H1 (cell line): Measurements from ENCODE around the gene FANCM. TPM values are rescaled to one million over a fixed set of nuclear protein-coding genes. Genes with fewer than 3 reads are reported as not detected.

Experiments used
- CTCF ChIA-PET: fragments of 300-600 bp; sonication (Branson Sonifier 250); formaldehyde crosslinking; loops from one replicate; lab custom pipeline; 2021; ENCODE audit not compliant: partially characterized antibody; lab: Charles Lee
- POLR2A ChIA-PET: fragments of 300-600 bp; sonication (Branson Sonifier 250); formaldehyde crosslinking; loops from one replicate; lab custom pipeline; 2021; ENCODE audit warnings: inconsistent platforms; ENCODE audit not compliant: partially characterized antibody; lab: Charles Lee
- DNase-seq, 2 experiments: peaks; one replicate each; pipeline versions ENCODE4 v3.0.0 to v3.0.0-alpha.2; 2010 to 2022; ENCODE audit warnings: low spot score in 2 of 2, low read depth in 1 of 2, mixed read lengths in 1 of 2
- FAIRE-seq: peaks from 2 replicates; lab custom pipeline; 2011; peaks lifted over from hg19 to GRCh38; lab: Jason Lieb, UNC
- H2AFZ ChIP-seq: 2 replicates; pipeline ENCODE4 v1.8.1; 2012; ENCODE audit warnings: low read length, inconsistent platforms
- H2AK5ac ChIP-seq: 2 replicates; pipeline ENCODE4 v1.6.1; 2013; ENCODE audit warnings: low read depth, low read length
- H2BK120ac ChIP-seq: replicated peaks from 2 replicates; pipeline ENCODE3; 2013; ENCODE audit warnings: low read depth, low read length, inconsistent platforms
- H2BK12ac ChIP-seq: 2 replicates; pipeline ENCODE4 v1.6.1; 2013; ENCODE audit warnings: low read depth, low read length
- H2BK15ac ChIP-seq: 2 replicates; pipeline ENCODE4 v1.6.1; 2013; ENCODE audit warnings: low read length
- H2BK20ac ChIP-seq: 2 replicates; pipeline ENCODE4 v1.6.1; 2013; ENCODE audit warnings: low read length
- H2BK5ac ChIP-seq: 2 replicates; pipeline ENCODE4 v1.6.1; 2013; ENCODE audit warnings: low read depth, low read length
- H3K14ac ChIP-seq: 2 replicates; pipeline ENCODE4 v1.6.1; 2013; ENCODE audit warnings: inconsistent platforms; ENCODE audit not compliant: insufficient read length
- H3K18ac ChIP-seq: 2 replicates; pipeline ENCODE4 v1.6.1; 2013; ENCODE audit warnings: low read length; ENCODE audit errors: extremely low read depth
- H3K23ac ChIP-seq: 2 replicates; pipeline ENCODE4 v1.6.1; 2013; ENCODE audit warnings: inconsistent platforms; ENCODE audit not compliant: insufficient read length
- H3K23me2 ChIP-seq: 2 replicates; pipeline ENCODE4 v1.6.1; 2013; ENCODE audit warnings: low read depth, low read length
- H3K27ac ChIP-seq: 2 replicates; pipeline ENCODE4 v1.6.1; 2011; ENCODE audit warnings: low read depth, low read length, inconsistent platforms
- H3K27me3 ChIP-seq, 4 experiments: replicated peaks in 1 of 4; 1 replicate in 1 of 4; 2 replicates in 3 of 4; pipeline versions ENCODE4 v1.6.1 to v1.8.1; 2011 to 2013; ENCODE audit warnings: low read length in 3 of 4, mild to moderate bottlenecking in 3 of 4, inconsistent platforms in 2 of 4, mixed read lengths in 2 of 4, moderate library complexity in 1 of 4; ENCODE audit not compliant: control insufficient read depth in 3 of 4, insufficient read depth in 3 of 4; ENCODE audit errors: extremely low read depth in 1 of 4
- H3K36me3 ChIP-seq, 4 experiments: 2 replicates each; pipeline versions ENCODE4 v1.6.1 to v1.8.1; 2011 to 2013; ENCODE audit warnings: mild to moderate bottlenecking in 4 of 4, low read length in 3 of 4, moderate library complexity in 2 of 4, control low read depth in 1 of 4, inconsistent platforms in 1 of 4; ENCODE audit not compliant: insufficient read depth in 4 of 4, control insufficient read depth in 2 of 4
- H3K4ac ChIP-seq: replicated peaks from 2 replicates; pipeline ENCODE3; 2013; ENCODE audit warnings: low read length, low read depth, mixed read lengths, inconsistent platforms; ENCODE audit not compliant: insufficient read length
- H3K4me1 ChIP-seq, 4 experiments: replicated peaks in 1 of 4; 1 replicate in 1 of 4; 2 replicates in 3 of 4; pipeline versions ENCODE4 v1.6.1 to v1.8.1; 2011 to 2013; ENCODE audit warnings: low read length in 3 of 4, inconsistent platforms in 2 of 4, mixed read lengths in 1 of 4; ENCODE audit not compliant: insufficient read depth in 4 of 4, control insufficient read depth in 3 of 4
- H3K4me2 ChIP-seq, 2 experiments: 2 replicates each; pipeline versions ENCODE4 v1.6.1 to v1.8.1; 2011 to 2013; ENCODE audit warnings: low read depth in 2 of 2, low read length in 2 of 2, control low read depth in 1 of 2, inconsistent platforms in 1 of 2, mild to moderate bottlenecking in 1 of 2; ENCODE audit not compliant: insufficient read depth in 1 of 2
- H3K4me3 ChIP-seq, 4 experiments: fragments of 200-600, 300-600 bp in 1 of 4; sonication (generic), shearing (Covaris generic), sonication (Bioruptor Twin) in 1 of 4; 2 replicates each; pipeline versions ENCODE4 v1.5.1 to v1.8.1; 2011 to 2016; ENCODE audit warnings: low read length in 4 of 4, low read depth in 3 of 4, control low read depth in 2 of 4, inconsistent platforms in 2 of 4, mild to moderate bottlenecking in 2 of 4, mixed read lengths in 1 of 4, moderate library complexity in 1 of 4; ENCODE audit not compliant: insufficient read depth in 2 of 4; ENCODE audit errors: extremely low read depth in 1 of 4
- H3K56ac ChIP-seq: replicated peaks from 2 replicates; pipeline ENCODE3; 2013; ENCODE audit warnings: low read depth, mild to moderate bottlenecking, mixed read lengths, low read length, inconsistent platforms; ENCODE audit not compliant: insufficient read length
- H3K79me1 ChIP-seq: 2 replicates; pipeline ENCODE4 v1.6.1; 2013; ENCODE audit warnings: low read depth, low read length, control low read depth
- H3K79me2 ChIP-seq, 2 experiments: 2 replicates each; pipeline versions ENCODE4 v1.6.1 to v1.8.1; 2012 to 2013; ENCODE audit warnings: low read length in 2 of 2, mild to moderate bottlenecking in 2 of 2, inconsistent platforms in 1 of 2; ENCODE audit not compliant: insufficient read depth in 2 of 2, control insufficient read depth in 1 of 2
- H3K9ac ChIP-seq, 4 experiments: replicated peaks in 1 of 4; 1 replicate in 1 of 4; 2 replicates in 3 of 4; pipeline versions ENCODE4 v1.6.1 to v1.8.1; 2011 to 2013; ENCODE audit warnings: low read depth in 3 of 4, low read length in 3 of 4, control low read depth in 2 of 4, mild to moderate bottlenecking in 2 of 4, moderate library complexity in 2 of 4, inconsistent platforms in 1 of 4; ENCODE audit errors: extremely low read depth in 1 of 4
- H3K9me3 ChIP-seq, 2 experiments: 2 replicates each; pipeline versions ENCODE4 v1.6.1 to v1.8.1; 2012 to 2013; ENCODE audit warnings: mild to moderate bottlenecking in 2 of 2, moderate library complexity in 2 of 2, control low read depth in 1 of 2, inconsistent platforms in 1 of 2, low read depth in 1 of 2, low read length in 1 of 2, mixed read lengths in 1 of 2; ENCODE audit not compliant: insufficient read depth in 2 of 2
- H4K20me1 ChIP-seq, 2 experiments: replicated peaks in 1 of 2; 2 replicates each; pipeline versions ENCODE3 to v1.8.1; 2011 to 2013; ENCODE audit warnings: inconsistent platforms in 2 of 2, low read length in 2 of 2, mild to moderate bottlenecking in 1 of 2; ENCODE audit not compliant: insufficient read depth in 2 of 2, control insufficient read depth in 1 of 2
- H4K5ac ChIP-seq: 2 replicates; pipeline ENCODE4 v1.6.1; 2013; ENCODE audit warnings: low read length, low read depth, mixed read lengths, inconsistent platforms; ENCODE audit not compliant: insufficient read length
- H4K8ac ChIP-seq: 2 replicates; pipeline ENCODE4 v1.8.0; 2013; ENCODE audit warnings: mild to moderate bottlenecking, moderate library complexity, low read length, inconsistent platforms; ENCODE audit not compliant: insufficient read depth; ENCODE audit errors: extremely low read depth
- H4K91ac ChIP-seq: replicated peaks from 2 replicates; pipeline ENCODE3; 2013; ENCODE audit warnings: low read length, mixed read lengths, inconsistent platforms; ENCODE audit not compliant: insufficient read length
- BCL11A ChIP-seq, 2 experiments: IDR thresholded peaks; one replicate each; pipeline ENCODE4 v1.6.1; 2011; ENCODE audit warnings: low read depth in 2 of 2, low read length in 2 of 2, mild to moderate bottlenecking in 2 of 2
- CBX5 ChIP-seq: fragments of 300-800, 300-1000 bp; sonication (generic); IDR thresholded peaks from 2 replicates; pipeline ENCODE4 v1.7.1; 2016; ENCODE audit warnings: antibody characterized with exemption, low read length, low read depth
- CHD1 ChIP-seq: IDR thresholded peaks from 2 replicates; pipeline ENCODE4 v1.6.1; 2012; ENCODE audit warnings: low read depth, low read length, improper control_type of control experiment
- EGR1 ChIP-seq: IDR thresholded peaks from 2 replicates; pipeline ENCODE4 v1.6.1; 2011; ENCODE audit warnings: low read depth, low read length, borderline replicate concordance
- KDM1A ChIP-seq: fragments of 200-600, 300-600 bp; sonication (generic); IDR thresholded peaks from 2 replicates; pipeline ENCODE4 v1.7.1; 2016; ENCODE audit warnings: mild to moderate bottlenecking, low read length, borderline replicate concordance
- RBBP5 ChIP-seq: IDR thresholded peaks from 2 replicates; pipeline ENCODE4 v1.7.1; 2012; ENCODE audit warnings: low read depth, mild to moderate bottlenecking, inconsistent platforms, low read length, moderate library complexity, borderline replicate concordance
- SIRT6 ChIP-seq: IDR thresholded peaks from one replicate; pipeline ENCODE4 v1.7.1; 2012; ENCODE audit warnings: low read length, inconsistent platforms
- SUZ12 ChIP-seq: fragments of 200-600 bp; sonication (generic); IDR thresholded peaks from 2 replicates; pipeline ENCODE4 v1.6.1; 2012; ENCODE audit warnings: mild to moderate bottlenecking, inconsistent platforms, low read length, moderate library complexity, mixed read lengths
- TAF7 ChIP-seq: optimal IDR thresholded peaks from 2 replicates; pipeline ENCODE3; 2011; ENCODE audit warnings: low read depth, mild to moderate bottlenecking, inconsistent platforms, low read length, moderate library complexity, borderline replicate concordance
- TBP ChIP-seq: IDR thresholded peaks from 2 replicates; pipeline ENCODE4 v1.6.1; 2011; ENCODE audit warnings: low read depth, low read length, improper control_type of control experiment
- WGBS, 2 experiments: shearing (Covaris generic) in 1 of 2; methylation state at CpG; one replicate each; pipeline versions ENCODE4 v1.1.6 to v1.1.7; 2013 to 2015; ENCODE audit warnings: low lambda C conversion rate in 2 of 2, mixed read lengths in 2 of 2, inconsistent platforms in 1 of 2, low coverage in 1 of 2, missing lambda C conversion rate in 1 of 2; ENCODE audit not compliant: insufficient replicate concordance in 2 of 2, insufficient coverage in 1 of 2, insufficient read length in 1 of 2; ENCODE audit errors: extremely low coverage in 1 of 2, missing lambda C conversion rate in 1 of 2; 5-methylcytosine and 5-hydroxymethylcytosine counted together
- polyA plus RNA-seq, 7 experiments: library from polyadenylated mRNA; depleted of rRNA in 3 of 7; stranded (reverse) in 5 of 7; unstranded in 2 of 7; fragments of >200 nt in 5 of 7; fragments of 200-250 nt in 2 of 7; gene quantifications; 1 replicate in 5 of 7; 2 replicates in 1 of 7; 4 replicates in 1 of 7; pipeline versions ENCODE4 v1.2.1 to v1.2.3, GENCODE V29; 2011 to 2013; ENCODE audit warnings: missing spikeins in 2 of 7, mixed read lengths in 2 of 7
- total RNA-seq: library from RNA; stranded (reverse); fragmentation: NEBNext Ultra II Directional; extraction: Animal tissue kit (Norgen Biotek cat#: 25700); gene quantifications from 2 replicates; pipeline ENCODE4 v1.2.1, GENCODE V29; 2021
- TF ChIP-seq, protein P1 (sequence below): IDR thresholded peaks from 2 replicates; pipeline ENCODE4 v1.6.1; 2012; ENCODE audit warnings: inconsistent platforms

FANCM gene
- total and polyA plus RNA-seq, 2 of the 8 experiments (the other 6 are each of a cell fraction or from before 2014, with no cell fraction given): 3.2 to 10.5 TPM

DNA sequence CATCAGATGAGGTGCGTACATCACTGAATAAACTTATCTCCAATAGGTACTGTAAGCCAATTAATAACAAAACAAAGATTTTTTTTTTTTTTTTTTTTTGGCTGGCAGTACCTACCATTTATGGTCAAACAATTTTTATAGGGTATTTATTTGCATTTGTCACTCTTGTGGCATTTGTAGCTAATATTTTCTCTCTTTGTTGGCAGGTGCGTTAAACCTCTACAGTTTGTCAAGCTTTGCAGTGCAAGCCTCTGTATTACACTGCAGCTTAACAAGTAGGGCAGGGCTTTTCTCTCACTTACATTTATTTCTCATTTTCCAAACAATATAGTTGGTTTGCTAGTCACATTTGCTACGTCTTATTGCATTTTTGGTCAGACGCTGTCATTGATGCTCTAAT lies 39.5 kb upstream of the FANCM start:
- H4K20me1 ChIP-seq: peaks cover 3 to 4% of the 10 kb centered on the region in 2 experiments
- no peak overlapping the region for H3K27ac ChIP-seq
- H4K8ac ChIP-seq: no peak overlapping the region; the same call in 1 of the 2 replicates
- H3K56ac ChIP-seq: no peak overlapping the region
- no peak overlapping the region for H2AFZ ChIP-seq
- H2BK12ac ChIP-seq: no peak overlapping the region
- H3K27me3 ChIP-seq: no peaks in the 10 kb centered on the region
- no peak overlapping the region for H2BK120ac ChIP-seq
- WGBS, 2 experiments: 96% methylated on average over 4 of the region's 4 CpGs; no CpG with 5 or more reads in 1 of the 2 experiments
- H3K79me2 ChIP-seq: peaks cover 3 to 40% of the 10 kb centered on the region in 2 experiments; a peak in 3 of 4 replicates
- no peak overlapping the region for H3K4me3 ChIP-seq
- ChIA-PET POLR2A (no interaction called here), CTCF (interaction anchor here (4.0 kb wide), 1 partner anchor 182 kb away, joined by 17 read pairs; no protein-coding TSS in a partner anchor)
- no peaks in the 10 kb centered on the region for H3K23me2 ChIP-seq
- no peak overlapping the region for H3K4me2 ChIP-seq
- FAIRE-seq (no peak), DNase-seq (no peak)
- no peak overlapping the region for H3K18ac ChIP-seq
- H3K23ac ChIP-seq: no peak overlapping the region
- H3K79me1 ChIP-seq: no peaks in the 10 kb centered on the region; the same call in 1 of the 2 replicates
- TF ChIP-seq BCL11A (IDR thresholded peaks at IDR 0.05; ENCODE audit: low read depth in 2 of 2, low read length in 2 of 2): no peak
- no peak for TF ChIP-seq TBP
- no peak for TF ChIP-seq KDM1A
- no peak for TF ChIP-seq TAF7
- TF ChIP-seq, protein P1, sequence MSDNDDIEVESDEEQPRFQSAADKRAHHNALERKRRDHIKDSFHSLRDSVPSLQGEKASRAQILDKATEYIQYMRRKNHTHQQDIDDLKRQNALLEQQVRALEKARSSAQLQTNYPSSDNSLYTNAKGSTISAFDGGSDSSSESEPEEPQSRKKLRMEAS: no peak
- no peak for TF ChIP-seq SIRT6
- TF ChIP-seq EGR1: no peak
- TF ChIP-seq SUZ12: no peak
- TF ChIP-seq CHD1: no peak
- no peak for TF ChIP-seq RBBP5
- TF ChIP-seq CBX5: no peak
- no peak overlapping the region for H2BK20ac ChIP-seq
- no peaks in the 10 kb centered on the region for H3K4me1 ChIP-seq
- H3K36me3 ChIP-seq: peaks cover 5 to 50% (median 17%) of the 10 kb centered on the region in 4 experiments; a peak in 7 of 8 replicates
- no peaks in the 10 kb centered on the region for H3K9me3 ChIP-seq
- no peak overlapping the region for H4K91ac ChIP-seq
- no peak overlapping the region for H2BK15ac ChIP-seq
- no peak overlapping the region for H3K14ac ChIP-seq
- no peak overlapping the region for H2BK5ac ChIP-seq
- no peak overlapping the region for H2AK5ac ChIP-seq
- H3K9ac ChIP-seq: no peak overlapping the region
- no peak overlapping the region for H3K4ac ChIP-seq
- no peak overlapping the region for H4K5ac ChIP-seq
